Neural crest cell (in vitro differentiated cells): Measurements from ENCODE around the gene MYO5C. TPM values are rescaled to one million over a fixed set of nuclear protein-coding genes. Genes with fewer than 3 reads are reported as not detected.

Experiments used
- DNase-seq: peaks from one replicate; pipeline ENCODE4 v3.0.0; 2021; ENCODE audit warnings: low read depth, mixed read lengths, low spot score
- H3K27ac Mint-ChIP-seq: one replicate; pipeline ENCODE4 v1.8.0; 2021; ENCODE audit warnings: mild to moderate bottlenecking, mixed read lengths; ENCODE audit not compliant: unreplicated experiment
- H3K27me3 Mint-ChIP-seq: 2 replicates; pipeline ENCODE4 v1.8.0; 2021; ENCODE audit warnings: low read depth, mild to moderate bottlenecking, mixed read lengths
- H3K36me3 Mint-ChIP-seq: 2 replicates; pipeline ENCODE4 v1.8.0; 2021; ENCODE audit warnings: low read depth, mild to moderate bottlenecking, mixed read lengths
- H3K4me1 Mint-ChIP-seq: 2 replicates; pipeline ENCODE4 v1.8.0; 2021; ENCODE audit warnings: mixed read lengths
- H3K4me3 Mint-ChIP-seq: one replicate; pipeline ENCODE4 v1.8.0; 2021; ENCODE audit warnings: mild to moderate bottlenecking, mixed read lengths
- H3K9me3 Mint-ChIP-seq: 2 replicates; pipeline ENCODE4 v1.8.0; 2021; ENCODE audit warnings: mixed read lengths
- total RNA-seq: library from RNA; stranded (reverse); gene quantifications from 2 replicates; pipeline ENCODE4 v1.2.1, GENCODE V29; 2021
- TF ChIP-seq, protein P1 (sequence below): fragments of 200-600 bp; sonication (generic); conservative IDR thresholded peaks from 2 replicates; pipeline ENCODE4 v1.5.0; 2021; ENCODE audit warnings: antibody characterized with exemption, mild to moderate bottlenecking

The MYO5C gene
- total RNA-seq, 1 donor from 2014 or later, result 7.7 TPM

GRCh38 chr15:52218371-52218770 is 77.2 kb downstream of the MYO5C start:
- Mint-ChIP-seq H3K4me1 (peaks cover 10% of the 10 kb centered on the region), H3K27me3 (no peaks in the 10 kb centered on the region), H3K27ac (no peak overlapping the region), H3K9me3 (no peaks in the 10 kb centered on the region), H3K36me3 (peaks cover 3% of the 10 kb centered on the region), H3K4me3 (no peak overlapping the region)
- TF ChIP-seq, protein P1, sequence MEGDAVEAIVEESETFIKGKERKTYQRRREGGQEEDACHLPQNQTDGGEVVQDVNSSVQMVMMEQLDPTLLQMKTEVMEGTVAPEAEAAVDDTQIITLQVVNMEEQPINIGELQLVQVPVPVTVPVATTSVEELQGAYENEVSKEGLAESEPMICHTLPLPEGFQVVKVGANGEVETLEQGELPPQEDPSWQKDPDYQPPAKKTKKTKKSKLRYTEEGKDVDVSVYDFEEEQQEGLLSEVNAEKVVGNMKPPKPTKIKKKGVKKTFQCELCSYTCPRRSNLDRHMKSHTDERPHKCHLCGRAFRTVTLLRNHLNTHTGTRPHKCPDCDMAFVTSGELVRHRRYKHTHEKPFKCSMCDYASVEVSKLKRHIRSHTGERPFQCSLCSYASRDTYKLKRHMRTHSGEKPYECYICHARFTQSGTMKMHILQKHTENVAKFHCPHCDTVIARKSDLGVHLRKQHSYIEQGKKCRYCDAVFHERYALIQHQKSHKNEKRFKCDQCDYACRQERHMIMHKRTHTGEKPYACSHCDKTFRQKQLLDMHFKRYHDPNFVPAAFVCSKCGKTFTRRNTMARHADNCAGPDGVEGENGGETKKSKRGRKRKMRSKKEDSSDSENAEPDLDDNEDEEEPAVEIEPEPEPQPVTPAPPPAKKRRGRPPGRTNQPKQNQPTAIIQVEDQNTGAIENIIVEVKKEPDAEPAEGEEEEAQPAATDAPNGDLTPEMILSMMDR, result no peak
- no peak for DNase-seq

DNA sequence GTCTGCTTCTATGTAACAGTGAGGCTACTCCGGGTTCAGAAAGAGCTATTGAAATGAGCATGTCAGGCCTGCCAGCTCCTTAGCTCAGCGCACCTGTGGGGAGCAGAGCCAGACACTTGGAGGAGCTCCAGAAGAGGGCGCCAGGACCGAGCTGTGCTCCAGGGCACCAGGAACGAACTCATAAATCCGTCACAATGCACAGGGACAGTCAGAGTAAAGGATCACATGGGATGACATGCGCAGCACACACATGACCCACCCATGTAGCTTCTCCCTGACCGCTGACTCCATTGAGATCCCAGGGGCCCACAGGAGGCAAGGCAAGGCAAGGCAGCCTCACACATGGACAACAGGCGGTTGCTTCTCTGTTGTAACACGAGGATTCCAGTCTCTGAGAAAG is 78.4 kb downstream of the MYO5C start:
- H3K4me3 Mint-ChIP-seq, result no peak overlapping the region
- no peaks in the 10 kb centered on the region for H3K27me3 Mint-ChIP-seq
- DNase-seq, result no peak
- peaks cover 3% of the 10 kb centered on the region for H3K36me3 Mint-ChIP-seq
- peaks cover 11% of the 10 kb centered on the region for H3K4me1 Mint-ChIP-seq
- no peaks in the 10 kb centered on the region for H3K9me3 Mint-ChIP-seq
- TF ChIP-seq, protein P1, result peak; percentile 29
- no peak overlapping the region for H3K27ac Mint-ChIP-seq

DNA sequence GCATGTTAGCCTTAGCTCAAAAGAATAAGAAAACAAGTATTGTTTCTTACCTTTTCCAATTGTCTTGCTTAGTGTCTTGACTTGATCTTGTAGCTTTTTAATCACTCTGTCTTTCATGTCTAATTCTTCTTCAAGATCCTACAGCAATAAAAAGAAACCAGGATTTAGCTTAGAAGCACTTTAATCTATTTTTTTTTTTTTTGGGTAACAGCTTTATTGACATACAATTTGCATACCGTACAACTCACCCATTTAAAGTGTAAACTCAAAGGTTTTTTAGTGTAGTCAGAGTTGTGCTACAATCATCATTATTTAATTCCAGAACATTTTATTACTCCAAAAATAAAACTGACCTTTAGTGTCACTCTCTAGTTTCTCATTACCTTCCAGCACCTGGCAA is 81.1 kb downstream of the MYO5C start:
- peaks cover 11% of the 10 kb centered on the region for H3K4me1 Mint-ChIP-seq
- no peak overlapping the region for H3K4me3 Mint-ChIP-seq
- TF ChIP-seq, protein P1, result no peak
- H3K36me3 Mint-ChIP-seq, result peaks cover 3% of the 10 kb centered on the region
- no peak for DNase-seq
- no peak overlapping the region for H3K27ac Mint-ChIP-seq
- H3K9me3 Mint-ChIP-seq, result no peaks in the 10 kb centered on the region
- no peaks in the 10 kb centered on the region for H3K27me3 Mint-ChIP-seq

GRCh38 chr15:52213206-52213605 is 82.4 kb downstream of the MYO5C start:
- Mint-ChIP-seq H3K36me3 (no peaks in the 10 kb centered on the region), H3K27ac (peak overlapping the region; percentile 5), H3K4me1 (peaks cover 11% of the 10 kb centered on the region), H3K9me3 (no peaks in the 10 kb centered on the region), H3K4me3 (no peak overlapping the region), H3K27me3 (no peaks in the 10 kb centered on the region)
- TF ChIP-seq, protein P1, result no peak
- DNase-seq, result no peak

GRCh38 chr15:52208306-52208946 is 87.2 kb downstream of the MYO5C start:
- TF ChIP-seq, protein P1, result peak; percentile 76
- H3K27ac Mint-ChIP-seq, result no peak overlapping the region
- peak; percentile 69 for DNase-seq
- H3K4me1 Mint-ChIP-seq, result peaks cover 2% of the 10 kb centered on the region
- no peak overlapping the region for H3K4me3 Mint-ChIP-seq
- H3K36me3 Mint-ChIP-seq, result peaks cover 2% of the 10 kb centered on the region
- no peaks in the 10 kb centered on the region for H3K9me3 Mint-ChIP-seq
- H3K27me3 Mint-ChIP-seq, result no peaks in the 10 kb centered on the region
